ENCODE data around the gene XAB2. TPM values are rescaled to one million over a fixed set of nuclear protein-coding genes. Genes with fewer than 3 reads are reported as not detected.
A peak's percentile ranks its signal among the peaks of the same experiment; 100 is the strongest.

The XAB2 gene
- total RNA-seq, 4 donors from 2014 or later = 20.3 to 34.1 (median 27.8) TPM

DNA sequence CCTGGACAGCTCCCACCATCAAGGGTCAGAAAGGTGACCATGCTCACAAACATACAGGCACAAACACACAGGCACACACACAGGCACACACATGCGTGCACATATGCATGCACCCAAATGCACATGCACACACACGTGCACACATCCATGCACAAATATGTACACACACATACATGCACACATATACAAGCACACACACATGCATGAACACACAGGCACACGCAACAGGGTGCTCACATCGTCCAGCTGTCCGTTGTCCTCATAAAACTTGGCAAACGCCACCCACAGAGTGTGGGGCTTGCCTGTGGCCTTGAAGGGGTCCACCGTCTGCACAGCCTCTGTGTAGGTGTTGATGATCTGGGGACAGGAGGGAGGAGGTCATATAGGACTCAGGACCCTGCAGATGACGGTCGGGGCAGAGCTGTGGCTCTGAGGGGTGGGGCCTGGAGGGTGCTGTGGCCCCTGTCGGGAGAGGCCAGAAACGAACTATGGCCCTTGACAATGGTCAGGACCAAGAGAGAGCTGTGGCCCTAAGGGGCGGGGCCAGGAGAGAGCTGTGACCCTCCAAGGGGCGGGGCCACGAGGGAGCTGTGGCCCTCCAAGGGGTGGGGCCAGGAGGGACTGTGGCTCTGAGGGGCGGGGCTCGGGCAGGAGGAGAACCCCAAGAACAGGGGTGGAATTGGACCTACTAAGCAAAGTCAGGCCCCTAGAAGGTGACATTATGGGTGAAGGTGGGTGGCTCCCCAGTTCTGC lies 6.2 kb downstream of the XAB2 start:
- no peak overlapping the region for H3K4me3 ChIP-seq
- H3K27ac ChIP-seq = no peak overlapping the region
- intact Hi-C loops (cut with DNase I) = no loop called here
- DNase-seq = no peak
- WGBS, 2 donors = 76 to 87% methylated on average over 13 to 15 of the region's 16 CpGs
- TF ChIP-seq, protein P1, sequence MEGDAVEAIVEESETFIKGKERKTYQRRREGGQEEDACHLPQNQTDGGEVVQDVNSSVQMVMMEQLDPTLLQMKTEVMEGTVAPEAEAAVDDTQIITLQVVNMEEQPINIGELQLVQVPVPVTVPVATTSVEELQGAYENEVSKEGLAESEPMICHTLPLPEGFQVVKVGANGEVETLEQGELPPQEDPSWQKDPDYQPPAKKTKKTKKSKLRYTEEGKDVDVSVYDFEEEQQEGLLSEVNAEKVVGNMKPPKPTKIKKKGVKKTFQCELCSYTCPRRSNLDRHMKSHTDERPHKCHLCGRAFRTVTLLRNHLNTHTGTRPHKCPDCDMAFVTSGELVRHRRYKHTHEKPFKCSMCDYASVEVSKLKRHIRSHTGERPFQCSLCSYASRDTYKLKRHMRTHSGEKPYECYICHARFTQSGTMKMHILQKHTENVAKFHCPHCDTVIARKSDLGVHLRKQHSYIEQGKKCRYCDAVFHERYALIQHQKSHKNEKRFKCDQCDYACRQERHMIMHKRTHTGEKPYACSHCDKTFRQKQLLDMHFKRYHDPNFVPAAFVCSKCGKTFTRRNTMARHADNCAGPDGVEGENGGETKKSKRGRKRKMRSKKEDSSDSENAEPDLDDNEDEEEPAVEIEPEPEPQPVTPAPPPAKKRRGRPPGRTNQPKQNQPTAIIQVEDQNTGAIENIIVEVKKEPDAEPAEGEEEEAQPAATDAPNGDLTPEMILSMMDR (IDR thresholded peaks at IDR 0.05) = no peak
- no peak for TF ChIP-seq POLR2A (IDR thresholded peaks at IDR 0.05)
- H3K36me3 ChIP-seq = peaks cover 29 to 94% (median 50%) of the 10 kb centered on the region in 3 donors
- H3K27me3 ChIP-seq = no peaks in the 10 kb centered on the region
- H3K9me3 ChIP-seq = no peaks in the 10 kb centered on the region
- H3K4me1 ChIP-seq = peaks cover 21 to 48% (median 25%) of the 10 kb centered on the region in 3 donors

DNA sequence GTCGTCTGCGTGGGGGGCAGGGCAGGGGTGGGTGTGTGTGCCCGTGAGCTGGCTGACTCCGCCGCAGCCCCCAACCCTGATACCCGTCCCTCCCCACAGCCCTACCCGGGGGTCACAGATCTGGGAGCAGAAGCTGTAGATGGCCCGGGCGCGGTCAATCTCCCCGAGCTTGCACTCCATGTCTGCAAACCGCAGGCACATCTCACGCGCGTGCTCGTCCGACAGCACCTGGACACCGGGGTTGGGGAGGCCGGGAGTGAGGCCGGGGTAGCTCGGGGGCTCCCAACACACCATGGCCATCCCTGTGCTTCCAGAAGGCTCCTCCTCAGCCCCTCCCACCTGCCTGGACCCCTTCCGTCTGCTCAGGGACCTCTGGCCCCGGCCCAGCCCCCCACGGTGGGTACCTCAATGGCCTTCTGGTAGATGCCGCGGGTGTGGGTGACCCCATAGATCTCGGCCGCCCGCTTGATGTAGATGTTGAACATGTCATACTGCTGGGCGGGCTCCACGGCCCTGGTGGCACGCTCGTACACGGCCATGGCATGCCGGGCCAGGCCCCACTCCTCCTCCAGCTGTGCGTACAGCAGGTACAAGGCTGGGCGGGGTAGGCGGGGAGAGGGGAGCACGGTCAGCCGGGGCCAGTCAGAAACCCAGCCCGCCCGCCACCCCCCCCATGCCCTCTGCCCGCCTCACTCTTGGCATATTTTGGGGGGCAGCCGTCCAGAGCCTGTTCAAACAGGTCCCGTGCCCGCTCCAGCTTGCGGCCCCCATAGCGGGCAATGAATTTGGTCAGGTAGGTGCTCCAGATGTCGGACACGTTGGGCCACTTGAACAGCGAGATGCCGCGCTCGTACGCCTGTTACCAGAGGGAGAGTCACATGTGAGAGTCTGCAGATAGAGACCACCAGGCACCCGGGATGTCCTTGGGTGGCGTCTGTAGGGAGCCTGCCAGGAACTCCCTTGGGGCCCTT lies 8.6 kb downstream of the XAB2 start:
- WGBS, 2 donors = 80 to 94% methylated on average over 8 to 9 of the region's 57 CpGs
- no peak for DNase-seq
- no peak overlapping the region for H3K4me3 ChIP-seq
- peaks cover 15 to 46% (median 26%) of the 10 kb centered on the region in 3 donors for H3K4me1 ChIP-seq
- H3K36me3 ChIP-seq = peaks cover 25 to 100% (median 46%) of the 10 kb centered on the region in 3 donors
- H3K27me3 ChIP-seq = no peaks in the 10 kb centered on the region
- H3K9me3 ChIP-seq = no peaks in the 10 kb centered on the region
- peak overlapping the region in 3 of 4 donors; percentile 76 to 91 (median 78) for H3K27ac ChIP-seq
- TF ChIP-seq POLR2A (IDR thresholded peaks at IDR 0.05) = no peak
- TF ChIP-seq, protein P1 (IDR thresholded peaks at IDR 0.05) = no peak
- intact Hi-C loops (cut with DNase I) = no loop called here

- 65 to 76% methylated on average over 5 to 14 of the region's 48 CpGs for WGBS, 2 donors
- Histone ChIP-seq H3K27ac (peak overlapping the region; percentile 76 to 91 (median 77)), H3K36me3 (peaks cover 21 to 100% (median 38%) of the 10 kb centered on the region in 3 donors), H3K9me3 (no peaks in the 10 kb centered on the region), H3K4me3 (no peak overlapping the region), H3K4me1 (peaks cover 15 to 46% (median 26%) of the 10 kb centered on the region in 3 donors), H3K27me3 (no peaks in the 10 kb centered on the region)
- TF ChIP-seq, protein P1 (IDR thresholded peaks at IDR 0.05) = no peak
- no peak for TF ChIP-seq POLR2A (IDR thresholded peaks at IDR 0.05)
- intact Hi-C loops (cut with DNase I) = no loop called here
- DNase-seq = no peak
Observed at GRCh38 chr19:7619671-7620441, 9.5 kb downstream of the XAB2 start.

- Histone ChIP-seq H3K4me3 (peak overlapping the region in 1 of 4 donors; percentile 7), H3K27ac (peak overlapping the region; percentile 76 to 91 (median 77)), H3K9me3 (no peaks in the 10 kb centered on the region), H3K36me3 (peaks cover 21 to 97% (median 37%) of the 10 kb centered on the region in 3 donors), H3K27me3 (no peaks in the 10 kb centered on the region), H3K4me1 (peaks cover 15 to 46% (median 26%) of the 10 kb centered on the region in 3 donors)
- intact Hi-C loops (cut with DNase I) = no loop called here
- TF ChIP-seq, protein P1 (IDR thresholded peaks at IDR 0.05) = no peak
- no peak for TF ChIP-seq POLR2A (IDR thresholded peaks at IDR 0.05)
- no peak for DNase-seq
- 58 to 77% methylated on average over 3 to 5 of the region's 21 CpGs for WGBS, 2 donors
Observed at GRCh38 chr19:7618771-7619510, 10.4 kb downstream of the XAB2 start.
